Upper lobe of right lung (tissue), 1 donor: Measurements from ENCODE around the gene EPAS1. TPM values are rescaled to one million over a fixed set of nuclear protein-coding genes. Genes with fewer than 3 reads are reported as not detected.

Experiments
- ATAC-seq: fragments of 200-7000 bp; cut with Tn5 transposase; one replicate; pipeline ENCODE4 v1.9.1; 2020; ENCODE audit warnings: mild to moderate bottlenecking, moderate library complexity
- DNase-seq: peaks from one replicate; pipeline ENCODE4 v3.0.0-alpha.2; 2020
- H3K27ac ChIP-seq: fragments of 200-600 bp; one replicate; pipeline ENCODE4 v1.8.0; 2022
- H3K27me3 ChIP-seq: fragments of 200-600 bp; one replicate; pipeline ENCODE4 v1.8.0; 2022; ENCODE audit warnings: mild to moderate bottlenecking
- H3K36me3 ChIP-seq: fragments of 200-600 bp; one replicate; pipeline ENCODE4 v1.8.0; 2022
- H3K4me1 ChIP-seq: fragments of 200-600 bp; one replicate; pipeline ENCODE4 v1.8.0; 2022
- H3K4me3 ChIP-seq: fragments of 200-600 bp; one replicate; pipeline ENCODE4 v1.8.0; 2022; ENCODE audit warnings: mild to moderate bottlenecking
- H3K9me3 ChIP-seq: fragments of 200-600 bp; one replicate; pipeline ENCODE4 v1.8.0; 2022
- CTCF ChIP-seq: fragments of 200-600 bp; IDR thresholded peaks from one replicate; pipeline ENCODE4 v1.8.0; 2022; ENCODE audit warnings: antibody characterized with exemption
- intact Hi-C: fragments of 100-400 bp; cut with DNase I; formaldehyde crosslinking; loops from one replicate; pipeline ENCODE4 v1.11.0; 2022
- total RNA-seq: library from RNA; stranded (reverse); fragmentation: NEBNext Ultra II Directional; extraction: Animal tissue kit (Norgen Biotek cat#: 25700); gene quantifications from one replicate; pipeline ENCODE4 v1.2.1, GENCODE V29; 2021
- donor health status: DM: no; HTN: yes; CAD: no; lungs with severe emphysema.

The EPAS1 gene
- total RNA-seq, 1 donor from 2014 or later, result 1,593 TPM

DNA sequence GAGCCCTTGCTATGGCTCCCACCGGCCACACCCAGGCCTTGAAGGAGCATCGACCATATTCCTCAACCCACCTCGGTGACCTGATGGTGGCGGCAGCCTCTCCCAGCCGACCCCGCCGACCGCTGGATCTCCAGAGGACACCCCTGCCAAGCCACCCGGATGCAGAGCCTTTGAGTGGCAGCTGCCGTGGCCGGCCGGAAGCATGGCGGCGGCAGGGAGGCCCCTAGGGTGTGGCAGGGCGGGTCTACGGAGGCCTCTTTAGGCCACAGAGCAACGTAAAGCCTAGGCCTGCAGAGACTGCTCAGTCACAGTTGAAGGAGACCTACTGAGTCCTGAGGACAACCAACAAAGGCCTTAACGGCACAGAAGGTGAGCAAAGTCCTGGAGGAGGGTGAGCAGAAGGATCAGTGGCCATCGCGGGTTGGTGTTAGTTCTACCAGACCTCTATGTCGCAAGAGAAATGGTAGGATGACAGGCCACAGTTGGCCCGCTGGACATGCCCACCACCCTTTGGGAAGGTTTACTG is 131.8 kb downstream of the EPAS1 start:
- Histone ChIP-seq H3K27me3 (no peaks in the 10 kb centered on the region), H3K9me3 (no peaks in the 10 kb centered on the region), H3K36me3 (no peaks in the 10 kb centered on the region), H3K27ac (no peak overlapping the region), H3K4me3 (no peak overlapping the region), H3K4me1 (no peaks in the 10 kb centered on the region)
- ATAC-seq, result no peak
- intact Hi-C loops, result no loop called here
- no peak for DNase-seq
- TF ChIP-seq CTCF, result no peak

GRCh38 chr2:46430413-46430812 is 133.2 kb downstream of the EPAS1 start:
- intact Hi-C loops, result no loop called here
- H3K4me3 ChIP-seq, result no peak overlapping the region
- no peak for DNase-seq

GRCh38 chr2:46430992-46431391 is 133.8 kb downstream of the EPAS1 start:
- DNase-seq, result no peak
- Histone ChIP-seq H3K9me3 (no peaks in the 10 kb centered on the region), H3K36me3 (no peaks in the 10 kb centered on the region), H3K4me1 (no peaks in the 10 kb centered on the region), H3K27me3 (no peaks in the 10 kb centered on the region), H3K27ac (no peak overlapping the region), H3K4me3 (no peak overlapping the region)
- no peak for TF ChIP-seq CTCF
- intact Hi-C loops, result no loop called here
- no peak for ATAC-seq

More at GRCh38 chr2:46430413-46430812, 133.2 kb downstream of the EPAS1 start:
- Histone ChIP-seq H3K4me1 (no peaks in the 10 kb centered on the region), H3K9me3 (no peaks in the 10 kb centered on the region), H3K27ac (no peak overlapping the region), H3K27me3 (no peaks in the 10 kb centered on the region), H3K36me3 (no peaks in the 10 kb centered on the region)
- no peak for TF ChIP-seq CTCF
- ATAC-seq, result no peak

DNA sequence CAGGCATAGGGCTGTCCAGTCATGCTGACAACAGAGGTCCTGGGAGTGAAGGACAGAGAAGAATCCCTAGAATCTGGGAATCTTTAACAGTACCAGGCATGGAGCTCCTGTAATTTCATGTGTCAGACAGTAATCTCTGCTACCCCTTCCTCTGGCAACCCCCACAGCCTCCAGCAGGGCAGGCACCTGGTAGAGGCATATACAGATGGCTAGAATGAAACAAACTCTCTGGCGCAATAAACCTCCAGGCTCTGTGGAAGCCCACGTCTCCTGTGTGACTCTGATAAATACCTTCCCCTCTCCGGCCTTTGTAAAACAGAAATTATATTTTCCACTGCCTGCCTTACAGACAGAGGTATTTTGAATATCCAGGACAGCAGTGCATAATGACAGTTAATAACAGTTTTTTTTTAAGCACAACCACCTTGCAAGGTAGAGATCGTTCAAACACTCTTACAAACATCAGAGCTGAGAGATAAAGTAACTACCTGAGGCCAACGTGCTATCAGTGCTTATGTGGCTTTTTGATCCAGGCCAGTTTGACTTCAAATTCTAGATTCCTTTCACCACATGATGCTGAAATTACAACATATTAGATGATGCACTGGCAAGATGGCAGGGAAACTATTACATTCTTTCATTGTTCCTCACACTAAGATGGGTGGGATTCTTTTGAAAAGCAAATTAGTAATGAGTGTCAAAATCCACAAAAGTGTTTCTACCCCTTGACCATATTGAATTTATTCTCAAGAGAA is 134.5 kb downstream of the EPAS1 start:
- Histone ChIP-seq H3K27ac (no peak overlapping the region), H3K4me3 (no peak overlapping the region), H3K9me3 (no peaks in the 10 kb centered on the region), H3K27me3 (no peaks in the 10 kb centered on the region), H3K36me3 (no peaks in the 10 kb centered on the region), H3K4me1 (no peaks in the 10 kb centered on the region)
- DNase-seq, result no peak
- intact Hi-C loops, result no loop called here
- ATAC-seq, result no peak
- no peak for TF ChIP-seq CTCF

DNA sequence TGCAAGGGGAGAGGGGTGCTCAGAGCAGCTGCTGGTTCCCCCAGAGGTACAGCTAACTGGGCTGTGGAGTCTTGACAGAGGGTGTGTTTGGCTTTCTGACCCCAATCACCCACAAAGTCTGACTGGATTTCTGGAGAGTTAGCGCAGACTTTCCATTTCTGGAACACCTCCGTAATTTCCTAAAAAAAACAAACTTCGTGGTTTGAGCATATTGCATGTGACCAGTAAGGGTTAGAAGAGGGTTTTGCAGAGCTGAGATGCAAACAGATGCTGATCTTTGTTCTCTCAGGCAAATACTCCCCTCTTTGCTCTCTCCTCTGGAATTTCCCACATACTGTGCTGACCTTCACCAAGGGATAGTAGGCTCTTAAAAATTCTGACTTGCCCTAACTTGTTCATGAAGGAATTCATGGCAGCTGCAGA is 137.7 kb downstream of the EPAS1 start:
- H3K4me1 ChIP-seq, result no peaks in the 10 kb centered on the region
- intact Hi-C loops, result no loop called here
- no peak overlapping the region for H3K4me3 ChIP-seq
- no peak for ATAC-seq
- no peaks in the 10 kb centered on the region for H3K36me3 ChIP-seq
- no peak for DNase-seq
- TF ChIP-seq CTCF, result no peak
- no peak overlapping the region for H3K27ac ChIP-seq
- H3K9me3 ChIP-seq, result no peaks in the 10 kb centered on the region
- no peaks in the 10 kb centered on the region for H3K27me3 ChIP-seq
